ENCODE data around the gene VPS8. TPM values are rescaled to one million over a fixed set of nuclear protein-coding genes. Genes with fewer than 3 reads are reported as not detected.

VPS8 gene
- total RNA-seq, 2 donors from 2014 or later: 40.1 to 78.0 TPM

GRCh38 chr3:184845819-184846218 is 33.9 kb downstream of the VPS8 start:
- no peak for TF ChIP-seq CTCF (IDR thresholded peaks at IDR 0.05)

GRCh38 chr3:184846496-184846895 is 34.5 kb downstream of the VPS8 start:
- Histone ChIP-seq H3K9me3 (no peaks in the 10 kb centered on the region), H3K27ac (no peak overlapping the region), H3K27me3 (replicated peaks; ENCODE audit: insufficient read depth) (no peaks in the 10 kb centered on the region), H3K36me3 (peaks cover 5% of the 10 kb centered on the region), H3K4me3 (no peak overlapping the region), H3K4me1 (ENCODE audit: control insufficient read depth in 1 of 2, low read depth in 2 of 2) (no peaks in the 10 kb centered on the region)
- no peak for TF ChIP-seq CTCF (IDR thresholded peaks at IDR 0.05)
- ATAC-seq (ENCODE audit: insufficient number of reproducible peaks, low FRiP score, low read depth): no peak
- DNase-seq (ENCODE audit: low spot score): no peak

More at GRCh38 chr3:184845819-184846218, 33.9 kb downstream of the VPS8 start:
- H3K27me3 ChIP-seq (replicated peaks; ENCODE audit: insufficient read depth): no peaks in the 10 kb centered on the region
- no peak overlapping the region for H3K4me3 ChIP-seq
- DNase-seq (ENCODE audit: low spot score) (no peak), ATAC-seq (ENCODE audit: insufficient number of reproducible peaks, low FRiP score, low read depth) (no peak)
- no peaks in the 10 kb centered on the region for H3K4me1 ChIP-seq (ENCODE audit: control insufficient read depth in 1 of 2, low read depth in 2 of 2)
- H3K9me3 ChIP-seq: no peaks in the 10 kb centered on the region
- H3K36me3 ChIP-seq: peaks cover 5% of the 10 kb centered on the region
- H3K27ac ChIP-seq: no peak overlapping the region

- H3K4me1 ChIP-seq (ENCODE audit: control insufficient read depth in 1 of 2, low read depth in 2 of 2): no peaks in the 10 kb centered on the region
- H3K36me3 ChIP-seq: peaks cover 9% of the 10 kb centered on the region
- no peak for TF ChIP-seq CTCF (IDR thresholded peaks at IDR 0.05)
Measured at GRCh38 chr3:184848934-184849333, 37.0 kb downstream of the VPS8 start.

GRCh38 chr3:184850201-184850600 is 38.2 kb downstream of the VPS8 start:
- H3K27me3 ChIP-seq (replicated peaks; ENCODE audit: insufficient read depth): no peaks in the 10 kb centered on the region
- H3K9me3 ChIP-seq: no peaks in the 10 kb centered on the region
- ATAC-seq (ENCODE audit: insufficient number of reproducible peaks, low FRiP score, low read depth): no peak
- no peak overlapping the region for H3K4me3 ChIP-seq
- no peak for DNase-seq (ENCODE audit: low spot score)
- H3K4me1 ChIP-seq (ENCODE audit: control insufficient read depth in 1 of 2, low read depth in 2 of 2): no peaks in the 10 kb centered on the region
- TF ChIP-seq CTCF (IDR thresholded peaks at IDR 0.05): no peak
- H3K36me3 ChIP-seq: peaks cover 20% of the 10 kb centered on the region
- H3K27ac ChIP-seq: no peak overlapping the region

More at GRCh38 chr3:184848934-184849333, 37.0 kb downstream of the VPS8 start:
- no peak overlapping the region for H3K4me3 ChIP-seq
- no peak overlapping the region for H3K27ac ChIP-seq
- ATAC-seq (ENCODE audit: insufficient number of reproducible peaks, low FRiP score, low read depth) (no peak), DNase-seq (ENCODE audit: low spot score) (no peak)
- H3K27me3 ChIP-seq (replicated peaks; ENCODE audit: insufficient read depth): no peaks in the 10 kb centered on the region
- H3K9me3 ChIP-seq: no peaks in the 10 kb centered on the region

GRCh38 chr3:184857099-184857498 is 45.1 kb downstream of the VPS8 start:
- no peak for ATAC-seq (ENCODE audit: insufficient number of reproducible peaks, low FRiP score, low read depth)
- Histone ChIP-seq H3K36me3 (peaks cover 39% of the 10 kb centered on the region), H3K4me1 (ENCODE audit: control insufficient read depth in 1 of 2, low read depth in 2 of 2) (no peaks in the 10 kb centered on the region)

More at GRCh38 chr3:184857099-184857498, 45.1 kb downstream of the VPS8 start:
- DNase-seq (ENCODE audit: low spot score): no peak
- no peak for TF ChIP-seq CTCF (IDR thresholded peaks at IDR 0.05)
- Histone ChIP-seq H3K9me3 (no peaks in the 10 kb centered on the region), H3K27ac (no peak overlapping the region), H3K27me3 (replicated peaks; ENCODE audit: insufficient read depth) (no peaks in the 10 kb centered on the region), H3K4me3 (no peak overlapping the region)

Measured in thoracic aorta (tissue), 2 donors.